PC-9 (cell line): ENCODE data around the gene PRTG. TPM values are rescaled to one million over a fixed set of nuclear protein-coding genes. Genes with fewer than 3 reads are reported as not detected.

Experiments used
- BruUV-seq: library from RNA; stranded (reverse); fragments of 400-500 nt; replicated peaks from 2 replicates; lab custom pipeline; 2021; lab: Mats Ljungman, UMichigan
- CTCF ChIA-PET: fragments of 300-600 bp; sonication (Branson Sonifier 250); formaldehyde crosslinking; loops from one replicate; lab custom pipeline; 2022; ENCODE audit warnings: antibody characterized with exemption; lab: Charles Lee
- POLR2A ChIA-PET: fragments of 300-600 bp; sonication (Branson Sonifier 250); formaldehyde crosslinking; loops from one replicate; lab custom pipeline; 2022; ENCODE audit warnings: antibody characterized with exemption; ENCODE audit not compliant: unreplicated experiment; lab: Charles Lee
- DNase-seq, 2 experiments: peaks; one replicate each; pipeline versions ENCODE4 v3.0.0 to v3.0.0-alpha.2; 2015 to 2022; ENCODE audit warnings: mixed read lengths in 1 of 2
- H2AFZ ChIP-seq: fragments of 200-600 bp; sonication (generic); 2 replicates; pipeline ENCODE4 v1.8.1; 2017; ENCODE audit warnings: antibody characterized with exemption
- H3F3A ChIP-seq: fragments of 200-600 bp; sonication (generic); 2 replicates; pipeline ENCODE4 v1.8.1; 2017; ENCODE audit warnings: antibody characterized with exemption, mild to moderate bottlenecking, low read depth; ENCODE audit not compliant: insufficient read depth
- H3K27ac ChIP-seq: fragments of 200-600 bp; sonication (generic); 2 replicates; pipeline ENCODE4 v1.6.1; 2016; ENCODE audit warnings: mixed run types
- H3K27me3 ChIP-seq: fragments of 200-600 bp; sonication (generic); 2 replicates; pipeline ENCODE4 v1.6.1; 2016; ENCODE audit warnings: low read depth, mixed run types; ENCODE audit not compliant: insufficient read depth
- H3K36me3 ChIP-seq: fragments of 200-600 bp; sonication (generic); 2 replicates; pipeline ENCODE4 v1.6.1; 2016; ENCODE audit warnings: low read depth, mixed run types
- H3K4me1 ChIP-seq: fragments of 200-600 bp; sonication (generic); replicated peaks from 2 replicates; pipeline ENCODE4 v1.6.1; 2016; ENCODE audit warnings: mixed run types; ENCODE audit not compliant: insufficient read depth
- H3K4me2 ChIP-seq: fragments of 200-600 bp; sonication (generic); 2 replicates; pipeline ENCODE4 v1.6.1; 2017; ENCODE audit warnings: mixed run types
- H3K4me3 ChIP-seq: fragments of 200-600 bp; sonication (generic); 2 replicates; pipeline ENCODE4 v1.6.1; 2016; ENCODE audit warnings: mixed run types
- H3K79me2 ChIP-seq: fragments of 200-600 bp; sonication (generic); 2 replicates; pipeline ENCODE4 v1.6.1; 2017; ENCODE audit warnings: low read depth, mixed run types
- H3K9me2 ChIP-seq: fragments of 200-600 bp; sonication (generic); 2 replicates; pipeline ENCODE4 v1.8.1; 2017; ENCODE audit warnings: mild to moderate bottlenecking; ENCODE audit not compliant: insufficient read depth
- H3K9me3 ChIP-seq: fragments of 200-600 bp; sonication (generic); 2 replicates; pipeline ENCODE4 v1.8.1; 2016; ENCODE audit warnings: low read depth; ENCODE audit not compliant: insufficient read depth
- H4K20me1 ChIP-seq: fragments of 200-600 bp; sonication (generic); 2 replicates; pipeline ENCODE4 v1.8.1; 2017; ENCODE audit not compliant: insufficient read depth
- EZH2 ChIP-seq: fragments of 200-600 bp; sonication (generic); IDR thresholded peaks from 2 replicates; pipeline ENCODE4 v1.8.0; 2017; ENCODE audit warnings: antibody characterized with exemption, low read depth
- intact Hi-C: fragments of 100-400 bp; cut with micrococcal nuclease; formaldehyde crosslinking; loops from one replicate; pipeline ENCODE4 v1.10.0; 2022; ENCODE audit not compliant: unreplicated experiment
- total RNA-seq: library from RNA; stranded (reverse); gene quantifications from 2 replicates; pipeline ENCODE4 v1.2.3, GENCODE V29; 2021
- TF ChIP-seq, protein P1 (sequence below): fragments of 200-600 bp; sonication (generic); conservative IDR thresholded peaks from 2 replicates; pipeline ENCODE4 v1.6.1; 2017; ENCODE audit warnings: mixed run types, antibody characterized with exemption, mild to moderate bottlenecking, moderate library complexity

The PRTG gene
- total RNA-seq, 1 experiment from 2014 or later = 11.4 TPM

DNA sequence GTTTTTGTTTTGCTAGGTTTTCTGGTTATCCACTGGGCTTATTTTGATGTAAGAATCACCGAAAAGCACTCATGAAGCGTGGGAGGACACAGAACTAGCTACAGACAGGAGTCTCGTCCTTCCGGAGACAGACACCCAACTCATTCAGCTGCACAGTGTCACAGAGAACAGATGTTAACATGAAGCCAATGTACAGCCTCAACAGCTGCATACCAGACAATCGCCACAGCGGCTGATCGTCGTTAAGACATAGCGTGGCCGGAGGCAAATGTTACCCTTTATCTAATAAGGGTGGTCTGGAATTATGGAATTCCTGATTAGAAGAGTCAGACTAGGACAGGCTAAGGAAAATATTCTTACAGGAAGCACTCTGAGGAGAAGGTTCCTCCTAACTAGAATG lies 153.7 kb downstream of the PRTG start:
- no peak for TF ChIP-seq EZH2
- TF ChIP-seq, protein P1, sequence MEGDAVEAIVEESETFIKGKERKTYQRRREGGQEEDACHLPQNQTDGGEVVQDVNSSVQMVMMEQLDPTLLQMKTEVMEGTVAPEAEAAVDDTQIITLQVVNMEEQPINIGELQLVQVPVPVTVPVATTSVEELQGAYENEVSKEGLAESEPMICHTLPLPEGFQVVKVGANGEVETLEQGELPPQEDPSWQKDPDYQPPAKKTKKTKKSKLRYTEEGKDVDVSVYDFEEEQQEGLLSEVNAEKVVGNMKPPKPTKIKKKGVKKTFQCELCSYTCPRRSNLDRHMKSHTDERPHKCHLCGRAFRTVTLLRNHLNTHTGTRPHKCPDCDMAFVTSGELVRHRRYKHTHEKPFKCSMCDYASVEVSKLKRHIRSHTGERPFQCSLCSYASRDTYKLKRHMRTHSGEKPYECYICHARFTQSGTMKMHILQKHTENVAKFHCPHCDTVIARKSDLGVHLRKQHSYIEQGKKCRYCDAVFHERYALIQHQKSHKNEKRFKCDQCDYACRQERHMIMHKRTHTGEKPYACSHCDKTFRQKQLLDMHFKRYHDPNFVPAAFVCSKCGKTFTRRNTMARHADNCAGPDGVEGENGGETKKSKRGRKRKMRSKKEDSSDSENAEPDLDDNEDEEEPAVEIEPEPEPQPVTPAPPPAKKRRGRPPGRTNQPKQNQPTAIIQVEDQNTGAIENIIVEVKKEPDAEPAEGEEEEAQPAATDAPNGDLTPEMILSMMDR = no peak
- no peaks in the 10 kb centered on the region for H4K20me1 ChIP-seq
- TSS peak; percentile 84 for BruUV-seq
- H3K36me3 ChIP-seq = no peaks in the 10 kb centered on the region
- peaks cover 8% of the 10 kb centered on the region for H3K4me1 ChIP-seq
- ChIA-PET CTCF (no interaction called here), POLR2A (no interaction called here)
- no peaks in the 10 kb centered on the region for H3F3A ChIP-seq
- intact Hi-C loops = no loop called here
- no peak overlapping the region for H3K27ac ChIP-seq
- H3K4me2 ChIP-seq = no peak overlapping the region
- no peak overlapping the region for H2AFZ ChIP-seq
- H3K4me3 ChIP-seq = no peak overlapping the region
- H3K27me3 ChIP-seq = no peaks in the 10 kb centered on the region
- no peaks in the 10 kb centered on the region for H3K9me3 ChIP-seq
- DNase-seq = no peak
- no peaks in the 10 kb centered on the region for H3K9me2 ChIP-seq
- no peaks in the 10 kb centered on the region for H3K79me2 ChIP-seq

DNA sequence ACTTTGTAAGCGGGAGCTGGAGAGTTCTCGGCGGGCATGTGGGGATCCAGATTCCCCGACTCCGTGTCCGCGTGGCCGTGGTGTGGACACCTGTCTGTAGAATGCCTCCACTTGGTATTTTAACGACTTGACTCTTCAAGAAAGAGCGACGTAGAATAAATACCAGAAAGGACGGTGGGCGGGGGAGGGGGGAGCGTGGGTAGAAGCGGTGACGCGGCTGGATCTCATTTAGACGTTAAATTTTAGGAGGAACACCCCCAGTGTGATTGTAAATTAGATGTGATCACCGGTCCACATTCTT lies 154.2 kb downstream of the PRTG start:
- no peaks in the 10 kb centered on the region for H3K9me3 ChIP-seq
- H3K4me2 ChIP-seq = peak overlapping the region; percentile 71
- POLR2A ChIA-PET = no interaction called here
- no peaks in the 10 kb centered on the region for H3K79me2 ChIP-seq
- H3K4me3 ChIP-seq = peak overlapping the region; percentile 44; the same call in 1 of the 2 replicates
- intact Hi-C loops = no loop called here
- no peaks in the 10 kb centered on the region for H4K20me1 ChIP-seq
- no peak overlapping the region for H3K27ac ChIP-seq
- no TSS peak for BruUV-seq
- H2AFZ ChIP-seq = peak overlapping the region; percentile 79
- no peak for DNase-seq
- TF ChIP-seq, protein P1 = no peak
- TF ChIP-seq EZH2 = no peak
- H3K9me2 ChIP-seq = no peaks in the 10 kb centered on the region
- CTCF ChIA-PET = no interaction called here
- H3F3A ChIP-seq = no peaks in the 10 kb centered on the region
- no peaks in the 10 kb centered on the region for H3K36me3 ChIP-seq
- no peaks in the 10 kb centered on the region for H3K27me3 ChIP-seq
- peaks cover 8% of the 10 kb centered on the region for H3K4me1 ChIP-seq

DNA sequence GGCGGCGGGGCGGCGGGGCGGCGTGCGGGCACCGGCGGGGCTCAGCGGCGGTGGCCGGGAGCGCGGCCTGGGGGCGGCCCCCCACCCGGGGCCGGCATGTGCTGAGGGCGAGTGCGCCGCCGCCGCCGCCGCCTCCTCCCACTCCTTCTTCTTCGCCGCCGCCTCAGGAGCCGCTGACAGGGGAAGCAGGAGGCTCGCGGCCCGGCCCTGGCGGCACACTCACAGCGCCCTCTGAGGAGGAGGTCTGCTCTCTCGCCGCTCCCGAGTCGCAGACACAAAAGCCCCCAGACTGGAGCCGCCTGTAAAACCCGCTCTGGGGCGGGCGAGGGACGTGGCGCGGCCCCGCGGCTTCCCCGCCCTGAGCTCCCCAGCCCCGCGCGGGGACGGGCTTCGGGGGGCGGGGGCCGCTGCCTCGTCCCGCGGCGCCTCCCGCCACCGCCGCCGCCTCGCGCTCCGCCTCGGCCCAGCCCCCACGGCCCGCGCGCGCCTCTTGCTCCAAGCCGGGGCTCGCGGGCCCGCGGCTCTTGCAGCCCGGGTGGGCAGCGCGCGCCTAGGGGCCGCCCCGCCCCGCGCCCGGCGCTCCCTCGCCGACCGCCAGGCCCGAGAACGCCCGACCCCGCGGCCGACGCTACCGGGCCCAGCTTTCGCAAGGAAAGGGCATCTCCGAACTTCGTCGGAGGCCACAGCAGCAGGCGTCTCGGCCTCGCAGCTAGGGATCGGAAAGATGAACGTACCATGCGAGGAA lies 154.7 kb downstream of the PRTG start, which contains the start of gene PYGO1:
PYGO1 (minus strand) TSS at position 276 of the 745 bp plus-strand sequence. CDS start 462 bp downstream, outside the sequence.
- Histone ChIP-seq H3K36me3 (no peaks in the 10 kb centered on the region), H3K27me3 (no peaks in the 10 kb centered on the region), H2AFZ (peak within 1 kb of the TSS; percentile 81), H3K79me2 (no peaks in the 10 kb centered on the region), H3K4me3 (peak within 1 kb of the TSS; percentile 73), H3K9me2 (no peaks in the 10 kb centered on the region), H3K9me3 (no peaks in the 10 kb centered on the region), H3F3A (no peaks in the 10 kb centered on the region), H4K20me1 (no peaks in the 10 kb centered on the region), H3K27ac (no peak within 1 kb of the TSS), H3K4me2 (peak within 1 kb of the TSS; percentile 89), H3K4me1 (peaks cover 8% of the 10 kb centered on the region)
- BruUV-seq = no TSS peak
- CTCF ChIA-PET = no interaction called here
- intact Hi-C loops = no loop called here
- no peak for TF ChIP-seq EZH2
- TF ChIP-seq, protein P1 = no peak
- DNase-seq = peak; percentile 57 to 58
- POLR2A ChIA-PET = no interaction called here
